ENCODE measurements around the gene POLG. TPM values are rescaled to one million over a fixed set of nuclear protein-coding genes. Genes with fewer than 3 reads are reported as not detected.
A peak's percentile ranks its signal among the peaks of the same experiment; 100 is the strongest.

POLG gene
- total and polyA plus RNA-seq, 2 of the 13 experiments (the other 11 are each of a cell fraction or from before 2014, with no cell fraction given), result 26.6 to 35.5 TPM

DNA sequence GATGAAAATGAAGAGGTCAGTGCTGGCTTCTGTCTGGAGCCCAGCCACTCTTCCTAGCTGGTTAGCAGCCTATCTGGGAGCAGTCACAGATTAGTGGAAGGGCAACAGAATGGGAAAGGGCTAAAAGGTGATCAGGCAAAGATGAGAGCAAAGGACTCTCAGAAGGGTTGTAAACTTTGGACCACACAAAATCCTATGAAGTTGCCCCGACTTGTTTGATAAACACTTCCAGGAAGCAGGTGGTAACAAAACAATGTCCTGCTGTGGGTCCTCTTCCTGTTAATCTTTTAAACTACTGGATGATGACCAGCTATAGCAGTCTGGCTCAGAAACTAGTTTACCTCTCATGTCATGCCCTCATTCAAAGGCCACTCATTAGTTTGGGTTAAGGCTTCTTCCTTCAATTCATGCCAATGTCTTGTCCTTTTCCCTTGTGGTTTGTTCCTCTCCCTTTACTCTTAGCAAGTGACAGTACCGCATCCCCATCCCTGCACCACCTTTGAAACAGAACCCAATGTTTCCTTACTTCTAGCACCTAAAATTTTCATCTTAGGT lies 19.2 kb downstream of the POLG start (continued):
- TF ChIP-seq DNMT3B (CRISPR knock-in tag; conservative IDR thresholded peaks at IDR 0.05), result no peak
- peak; percentile 90 for TF ChIP-seq ELF3 (CRISPR knock-in tag; IDR thresholded peaks at IDR 0.05)
- peak; percentile 45; the same call in 1 of the 2 replicates for TF ChIP-seq ZNF501 (CRISPR knock-in tag; IDR thresholded peaks at IDR 0.05)
- TF ChIP-seq ARID5B (CRISPR knock-in tag; IDR thresholded peaks at IDR 0.05), result peak; percentile 64
- TF ChIP-seq ZNF44 (CRISPR knock-in tag; IDR thresholded peaks at IDR 0.05), result no peak
- no peak for TF ChIP-seq SKI (IDR thresholded peaks at IDR 0.05; ENCODE audit: partially characterized antibody)
- peak; percentile 63 for TF ChIP-seq HNF4A (CRISPR knock-in tag; IDR thresholded peaks at IDR 0.05)
- TF ChIP-seq ZNF770 (CRISPR knock-in tag; IDR thresholded peaks at IDR 0.05), result no peak
- no peak for TF ChIP-seq SMYD3 (CRISPR knock-in tag; IDR thresholded peaks at IDR 0.05)
- TF ChIP-seq TEAD3 (CRISPR knock-in tag; optimal IDR thresholded peaks at IDR 0.05; ENCODE audit: borderline replicate concordance), result no peak
- TF ChIP-seq ZNF18 (CRISPR knock-in tag; IDR thresholded peaks at IDR 0.05; ENCODE audit: insufficient replicate concordance), result no peak
- no peak for TF ChIP-seq ZBTB39 (CRISPR knock-in tag; IDR thresholded peaks at IDR 0.05)
- TF ChIP-seq POLR2A (IDR thresholded peaks at IDR 0.05; ENCODE audit: insufficient read depth in 1 of 2, low read depth in 2 of 2, low read length in 2 of 2), result 0 out of 4 replicates have a peak, but pooled peaks of 1 of the 2 experiments have one; percentile 20
- TF ChIP-seq NR2F6 (IDR thresholded peaks at IDR 0.05), result no peak
- TF ChIP-seq NR2F6 (CRISPR knock-in tag; IDR thresholded peaks at IDR 0.05), result peak; percentile 34; the same call in 1 of the 2 replicates
- no peak for TF ChIP-seq STAT5B (CRISPR knock-in tag; IDR thresholded peaks at IDR 0.05)
- peak; percentile 49 for TF ChIP-seq SAP130 (CRISPR knock-in tag; IDR thresholded peaks at IDR 0.05; ENCODE audit: low read depth)
- 0 out of 2 replicates have a peak, but pooled peaks have one; percentile 21 for TF ChIP-seq RCOR2 (CRISPR knock-in tag; IDR thresholded peaks at IDR 0.05)
- 0 out of 2 replicates have a peak, but pooled peaks have one; percentile 37 for TF ChIP-seq DNMT1 (CRISPR knock-in tag; IDR thresholded peaks at IDR 0.05)
- peak; percentile 78; the same call in 1 of the 2 replicates for TF ChIP-seq SOX5 (CRISPR knock-in tag; IDR thresholded peaks at IDR 0.05; ENCODE audit: borderline replicate concordance)
- no peak for TF ChIP-seq ZMYM2 (CRISPR knock-in tag; IDR thresholded peaks at IDR 0.05)
- TF ChIP-seq TOE1 (CRISPR knock-in tag; IDR thresholded peaks at IDR 0.05), result no peak
- TF ChIP-seq FOXP1 (IDR thresholded peaks at IDR 0.05), result no peak
- TF ChIP-seq FOXP1 (CRISPR knock-in tag; IDR thresholded peaks at IDR 0.05), result peak; percentile 73
- TF ChIP-seq ZNF101 (CRISPR knock-in tag; IDR thresholded peaks at IDR 0.05; ENCODE audit: borderline replicate concordance, low read depth), result no peak

Data from HepG2 (cell line).